ENCODE measurements around the gene MAN2A1.
A peak's percentile ranks its signal among the peaks of the same experiment; 100 is the strongest.
"Not testable (repeated sequence)": the region's sequence is repeated elsewhere in the genome, so short reads cannot be mapped to it uniquely, and the experiment has no call there.

Gene MAN2A1

DNA sequence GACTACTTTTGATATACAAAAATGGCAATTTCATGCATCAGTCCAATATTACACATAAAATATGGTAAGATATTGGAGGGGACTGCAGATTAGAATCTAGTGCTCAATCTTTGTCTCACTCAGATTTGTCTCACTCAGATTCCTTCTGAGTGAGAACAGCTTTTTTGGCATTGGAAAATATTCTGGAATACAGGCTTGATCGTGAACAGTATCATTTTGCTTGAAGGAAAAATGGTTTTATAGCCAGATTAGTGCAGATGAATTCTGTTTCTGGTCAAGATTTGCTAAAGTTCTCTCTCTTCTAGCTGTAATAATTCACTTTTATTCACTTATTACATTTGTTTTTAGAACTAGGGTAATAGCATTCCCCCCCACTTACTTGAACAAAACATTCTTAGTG lies 51.2 kb downstream of the MAN2A1 start:
- no peak overlapping the region for H3K4me3 Mint-ChIP-seq
- DNase-seq (ENCODE audit: low spot score in 2 of 2) (no peak), ATAC-seq (ENCODE audit: low read depth) (no peak)
- H3K36me3 Mint-ChIP-seq = peaks cover 32% of the 10 kb centered on the region
- H3K27me3 Mint-ChIP-seq = no peaks in the 10 kb centered on the region
- H3K27ac Mint-ChIP-seq = no peak overlapping the region
- peaks cover 2% of the 10 kb centered on the region for H3K9me3 Mint-ChIP-seq
- H3K4me1 Mint-ChIP-seq = peaks cover 28% of the 10 kb centered on the region

DNA sequence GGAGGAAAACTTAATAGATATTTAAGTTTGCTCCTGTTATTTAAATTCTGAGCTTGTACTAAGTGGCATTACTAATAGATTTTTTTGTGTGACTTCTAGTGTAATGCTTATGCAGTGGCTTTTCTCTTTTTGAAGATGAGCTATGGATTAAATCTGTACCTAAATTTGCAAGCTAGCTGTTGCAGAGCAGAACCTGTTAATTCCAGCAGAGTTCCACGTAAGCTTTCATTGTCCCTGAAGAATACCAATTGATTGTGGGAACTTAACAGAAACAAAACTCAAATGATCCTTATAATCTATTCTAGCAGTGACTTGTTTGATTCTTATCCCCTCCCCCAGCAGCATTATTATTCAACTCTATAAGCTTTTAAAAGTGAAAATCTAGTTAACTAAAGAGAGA lies 51.7 kb downstream of the MAN2A1 start:
- Mint-ChIP-seq H3K27me3 (no peaks in the 10 kb centered on the region), H3K4me3 (no peak overlapping the region), H3K4me1 (peaks cover 28% of the 10 kb centered on the region), H3K36me3 (peaks cover 33% of the 10 kb centered on the region), H3K9me3 (peaks cover 2% of the 10 kb centered on the region), H3K27ac (no peak overlapping the region)
- DNase-seq (ENCODE audit: low spot score in 2 of 2) = no peak
- ATAC-seq (ENCODE audit: low read depth) = no peak

DNA sequence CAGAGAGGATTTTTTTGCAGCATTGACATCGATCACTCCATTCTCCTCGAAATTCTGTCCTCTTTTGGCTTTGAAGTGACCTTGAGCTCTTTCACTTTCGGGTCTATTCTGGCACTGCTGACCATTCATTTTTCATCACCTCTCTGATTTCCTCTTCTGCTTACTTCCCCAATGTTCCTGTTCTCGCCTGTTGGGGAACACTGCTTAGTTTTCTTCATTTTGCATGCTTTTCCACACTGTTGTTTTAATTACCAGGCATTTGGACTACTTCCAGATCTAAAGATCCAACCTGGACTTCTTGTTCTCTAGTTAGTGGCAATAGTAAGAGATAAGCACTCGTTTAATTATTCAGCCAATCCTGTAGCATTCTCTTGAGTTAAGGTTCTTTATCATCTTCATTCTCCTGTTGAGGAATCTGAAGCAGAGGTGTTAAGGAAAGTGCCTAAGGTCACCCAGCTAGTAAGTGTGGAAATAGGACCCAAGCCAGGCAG lies 53.4 kb downstream of the MAN2A1 start:
- no peaks in the 10 kb centered on the region for H3K27me3 Mint-ChIP-seq
- no peak for ATAC-seq (ENCODE audit: low read depth)
- no peak overlapping the region for H3K4me3 Mint-ChIP-seq
- peaks cover 25% of the 10 kb centered on the region for H3K4me1 Mint-ChIP-seq
- peaks cover 31% of the 10 kb centered on the region for H3K36me3 Mint-ChIP-seq
- peaks cover 2% of the 10 kb centered on the region for H3K9me3 Mint-ChIP-seq
- H3K27ac Mint-ChIP-seq = peak overlapping the region; percentile 19
- DNase-seq (ENCODE audit: low spot score in 2 of 2) = no peak

DNA sequence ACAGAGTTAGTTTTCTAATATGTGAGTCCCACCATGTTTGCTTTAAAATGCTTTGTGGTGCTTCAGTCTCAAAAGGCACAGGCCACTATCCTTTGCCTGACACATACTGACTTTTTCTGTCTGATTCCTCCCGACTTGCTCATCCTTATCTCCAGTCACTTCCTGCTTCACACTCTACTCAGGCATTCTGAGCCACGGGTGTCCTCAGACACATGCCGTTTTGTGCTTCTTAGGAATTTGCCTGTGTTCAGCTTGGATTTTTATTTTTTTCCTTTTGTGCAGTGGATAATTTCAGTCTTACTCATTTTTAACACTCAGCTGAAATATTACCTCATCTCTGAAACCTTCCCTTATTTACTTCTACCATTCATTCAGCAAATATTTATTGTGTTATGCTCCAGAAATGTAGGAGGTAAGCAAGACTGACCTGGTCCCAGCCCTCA lies 54.1 kb downstream of the MAN2A1 start:
- DNase-seq (ENCODE audit: low spot score in 2 of 2) (no peak), ATAC-seq (ENCODE audit: low read depth) (no peak)
- peaks cover 2% of the 10 kb centered on the region for H3K9me3 Mint-ChIP-seq
- H3K36me3 Mint-ChIP-seq = peaks cover 31% of the 10 kb centered on the region
- H3K27me3 Mint-ChIP-seq = no peaks in the 10 kb centered on the region
- H3K4me3 Mint-ChIP-seq = no peak overlapping the region
- H3K4me1 Mint-ChIP-seq = peaks cover 30% of the 10 kb centered on the region
- peak overlapping the region; percentile 19 for H3K27ac Mint-ChIP-seq

DNA sequence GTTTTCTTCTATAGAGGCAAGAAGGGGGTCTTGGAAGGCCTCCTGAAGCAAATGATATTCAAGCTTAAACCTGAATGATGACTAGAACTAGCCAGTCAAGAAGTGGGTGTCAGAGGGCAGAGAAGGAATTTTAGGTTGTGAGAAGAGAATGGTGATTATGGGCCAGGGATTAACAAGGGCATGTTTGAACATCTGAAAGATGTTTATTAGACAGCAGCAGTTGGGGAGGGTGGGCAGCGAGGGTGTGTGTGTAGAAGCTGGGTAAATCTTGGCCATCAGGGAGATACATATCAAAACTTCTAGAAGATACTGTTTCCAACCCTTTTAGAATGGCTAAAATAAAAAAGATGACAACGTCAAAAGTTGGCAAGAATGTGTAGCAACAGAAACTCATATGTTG lies 54.5 kb downstream of the MAN2A1 start:
- no peak for ATAC-seq (ENCODE audit: low read depth)
- peak overlapping the region; percentile 19 for H3K27ac Mint-ChIP-seq
- H3K27me3 Mint-ChIP-seq = no peaks in the 10 kb centered on the region
- H3K9me3 Mint-ChIP-seq = peaks cover 2% of the 10 kb centered on the region
- no peak for DNase-seq (ENCODE audit: low spot score in 2 of 2)
- peaks cover 30% of the 10 kb centered on the region for H3K36me3 Mint-ChIP-seq
- no peak overlapping the region for H3K4me3 Mint-ChIP-seq
- H3K4me1 Mint-ChIP-seq = peaks cover 29% of the 10 kb centered on the region

DNA sequence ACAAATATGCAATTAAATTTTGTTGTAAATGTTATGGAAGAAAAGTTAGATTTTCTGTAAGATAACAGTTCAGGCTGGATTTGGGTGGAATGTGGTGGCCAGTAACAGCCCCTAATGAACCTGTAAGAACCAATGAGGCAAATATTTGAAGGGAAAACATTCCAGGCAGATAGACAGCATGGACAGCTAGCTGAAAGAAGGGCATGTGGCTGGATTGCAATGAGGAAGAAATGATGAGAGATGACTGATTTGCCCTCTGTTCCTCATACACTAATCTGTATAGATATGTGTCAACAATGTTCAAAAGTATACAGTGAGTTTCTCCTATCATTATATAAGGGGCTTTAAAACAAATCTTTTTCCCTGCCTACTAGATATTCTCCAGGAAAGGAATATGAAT lies 58.8 kb downstream of the MAN2A1 start:
- Mint-ChIP-seq H3K27ac (peak overlapping the region; percentile 22), H3K4me3 (no peak overlapping the region), H3K27me3 (no peaks in the 10 kb centered on the region), H3K36me3 (peaks cover 23% of the 10 kb centered on the region), H3K4me1 (peaks cover 28% of the 10 kb centered on the region), H3K9me3 (peaks cover 2% of the 10 kb centered on the region)
- DNase-seq (ENCODE audit: low spot score in 2 of 2) (no peak), ATAC-seq (ENCODE audit: low read depth) (no peak)

DNA sequence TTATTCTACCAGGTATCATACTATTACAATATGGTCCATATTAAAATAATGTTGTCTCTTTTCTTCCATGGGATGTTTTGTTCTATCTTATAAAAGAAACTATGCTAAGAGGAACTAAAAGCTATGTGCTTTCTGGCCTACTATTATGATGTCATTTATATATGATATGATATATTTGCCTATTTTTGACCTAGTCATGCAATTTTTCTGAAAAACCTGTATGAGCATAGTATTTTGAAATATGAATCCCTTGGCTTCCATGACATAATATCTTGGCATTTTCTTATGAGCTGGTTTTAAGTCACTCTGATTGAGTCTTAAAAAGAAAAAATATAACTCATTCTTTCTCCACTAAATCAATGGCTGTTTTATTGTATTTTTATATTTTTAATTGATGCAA lies 60.7 kb downstream of the MAN2A1 start:
- peaks cover 23% of the 10 kb centered on the region for H3K4me1 Mint-ChIP-seq
- no peak for ATAC-seq (ENCODE audit: low read depth)
- H3K36me3 Mint-ChIP-seq = peaks cover 14% of the 10 kb centered on the region
- H3K4me3 Mint-ChIP-seq = no peak overlapping the region
- H3K9me3 Mint-ChIP-seq = no peaks in the 10 kb centered on the region
- H3K27me3 Mint-ChIP-seq = no peaks in the 10 kb centered on the region
- H3K27ac Mint-ChIP-seq = peak overlapping the region; percentile 12
- DNase-seq (ENCODE audit: low spot score in 2 of 2) = no peak

DNA sequence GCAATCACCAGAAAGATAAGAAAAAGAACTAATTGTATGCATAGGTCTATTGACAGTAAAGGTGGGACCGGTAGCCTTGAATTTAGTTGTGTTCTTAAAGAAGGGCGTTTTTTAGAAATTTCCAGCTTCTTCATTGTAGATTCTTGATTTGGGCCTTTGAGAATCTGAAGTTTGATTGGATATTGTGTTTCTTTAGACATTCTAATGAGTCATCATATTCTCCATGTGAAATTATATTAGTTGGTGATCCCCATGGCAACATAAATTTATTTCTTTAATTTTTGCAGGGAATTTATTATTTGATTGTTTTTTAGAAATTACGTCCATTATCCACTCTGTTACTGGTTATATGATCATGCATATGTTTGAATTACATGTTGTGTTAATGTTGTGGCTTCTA lies 63.6 kb downstream of the MAN2A1 start:
- H3K4me1 Mint-ChIP-seq = peaks cover 25% of the 10 kb centered on the region

DNA sequence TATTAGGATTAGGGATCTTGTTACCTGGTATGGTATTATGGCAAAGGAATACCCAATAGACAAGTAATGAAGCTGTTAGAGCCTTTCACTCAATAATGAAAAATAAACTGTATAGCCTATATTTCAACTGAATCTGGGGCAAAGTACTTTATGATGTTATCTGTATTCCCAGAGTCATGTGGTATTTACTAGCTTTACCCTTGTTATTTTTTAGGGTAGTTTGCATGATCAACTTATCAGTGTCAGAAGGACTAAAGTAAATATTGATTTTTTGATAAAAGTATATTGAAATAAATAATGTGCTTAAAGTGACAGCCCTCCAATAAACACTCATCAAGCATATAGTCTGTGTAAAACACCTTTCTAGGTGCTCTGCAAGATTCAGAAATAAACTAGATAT lies 64.6 kb downstream of the MAN2A1 start:
- DNase-seq (ENCODE audit: low spot score in 2 of 2) = no peak
- Mint-ChIP-seq H3K27me3 (no peaks in the 10 kb centered on the region), H3K4me3 (no peak overlapping the region), H3K9me3 (no peaks in the 10 kb centered on the region), H3K27ac (no peak overlapping the region), H3K36me3 (peaks cover 35% of the 10 kb centered on the region), H3K4me1 (peaks cover 20% of the 10 kb centered on the region)
- ATAC-seq (ENCODE audit: low read depth) = no peak

More for the DNA sequence above, 63.6 kb downstream of the MAN2A1 start:
- H3K4me3 Mint-ChIP-seq = no peak overlapping the region
- ATAC-seq (ENCODE audit: low read depth) = no peak
- H3K27ac Mint-ChIP-seq = no peak overlapping the region
- H3K36me3 Mint-ChIP-seq = peaks cover 31% of the 10 kb centered on the region
- no peaks in the 10 kb centered on the region for H3K9me3 Mint-ChIP-seq
- no peak for DNase-seq (ENCODE audit: low spot score in 2 of 2)
- H3K27me3 Mint-ChIP-seq = no peaks in the 10 kb centered on the region

DNA sequence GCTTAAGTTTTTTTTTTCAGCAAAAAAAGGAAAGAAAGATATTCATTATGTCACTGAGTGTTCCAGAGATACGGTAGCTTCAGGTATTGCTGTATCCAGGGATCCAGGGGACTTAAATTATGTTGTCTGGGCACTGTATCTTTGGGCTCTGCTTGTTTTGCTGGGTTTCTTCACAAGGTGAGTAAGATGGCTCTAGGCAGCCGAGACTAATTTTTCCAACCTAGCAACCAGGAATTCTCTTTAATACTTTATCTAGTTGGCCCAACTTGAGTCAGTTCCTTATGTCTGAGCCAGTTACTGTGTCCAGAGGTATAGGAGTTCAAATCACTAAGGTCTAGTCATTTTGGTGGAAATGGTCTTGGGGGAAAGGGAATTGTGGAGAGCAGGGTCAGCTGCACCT lies 66.0 kb downstream of the MAN2A1 start:
- DNase-seq (ENCODE audit: low spot score in 2 of 2) (no peak), ATAC-seq (ENCODE audit: low read depth) (no peak)
- Mint-ChIP-seq H3K4me1 (peaks cover 19% of the 10 kb centered on the region), H3K4me3 (no peak overlapping the region), H3K9me3 (peaks cover 6% of the 10 kb centered on the region), H3K36me3 (peaks cover 48% of the 10 kb centered on the region), H3K27ac (no peak overlapping the region), H3K27me3 (no peaks in the 10 kb centered on the region)

DNA sequence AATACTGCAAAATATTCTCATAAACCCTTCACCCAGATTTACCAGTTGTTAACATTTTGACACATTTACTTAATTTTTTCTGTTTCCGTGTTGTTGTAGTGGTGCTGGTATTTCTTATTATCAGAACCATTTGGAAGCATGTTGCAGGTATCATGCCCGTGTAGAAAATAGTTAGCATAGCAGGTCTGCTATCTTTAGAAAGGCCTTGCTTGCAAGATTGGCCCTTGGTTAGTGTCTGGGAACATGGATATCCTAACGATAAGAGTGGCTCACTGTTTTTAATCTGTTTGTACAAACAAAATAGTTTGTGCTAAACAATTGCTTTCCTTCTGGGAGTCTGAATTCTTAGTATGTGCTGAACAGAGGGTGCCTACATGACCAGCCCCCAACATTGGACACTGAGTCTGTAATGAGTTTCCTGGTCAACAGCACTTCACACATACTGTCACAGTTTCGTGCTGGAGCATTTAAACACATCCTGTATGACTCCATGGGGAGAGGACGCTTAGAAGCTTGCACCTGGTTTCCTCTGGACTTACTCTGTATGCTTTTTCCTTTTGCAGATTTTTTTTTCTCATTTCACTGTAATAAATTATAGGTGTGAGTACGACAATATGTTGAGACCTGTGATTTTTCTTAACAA lies 66.9 kb downstream of the MAN2A1 start:
- Mint-ChIP-seq H3K4me1 (peaks cover 14% of the 10 kb centered on the region), H3K36me3 (peaks cover 47% of the 10 kb centered on the region), H3K27me3 (no peaks in the 10 kb centered on the region), H3K4me3 (no peak overlapping the region), H3K27ac (no peak overlapping the region), H3K9me3 (peaks cover 6% of the 10 kb centered on the region)
- DNase-seq (ENCODE audit: low spot score in 2 of 2) (no peak), ATAC-seq (ENCODE audit: low read depth) (no peak)

DNA sequence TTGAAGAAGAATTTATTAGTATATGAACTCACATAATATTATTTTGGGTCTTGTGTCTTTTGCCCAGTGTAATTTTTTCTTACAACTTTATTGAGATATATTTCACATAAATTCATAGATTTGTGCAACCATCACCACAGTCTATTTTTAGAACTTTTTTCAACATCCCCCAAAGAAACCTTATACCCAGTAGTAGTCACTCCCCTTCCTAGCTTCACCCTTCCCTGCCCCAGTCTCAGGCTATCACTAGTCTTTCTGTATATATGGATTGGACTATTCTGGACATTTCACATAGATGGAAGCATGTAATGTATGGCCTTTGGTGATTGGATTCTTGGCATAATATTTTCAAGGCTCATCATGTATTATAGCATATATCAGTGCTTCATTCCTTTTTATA lies 67.8 kb downstream of the MAN2A1 start:
- H3K4me1 Mint-ChIP-seq = peaks cover 11% of the 10 kb centered on the region
- DNase-seq (ENCODE audit: low spot score in 2 of 2) (no peak), ATAC-seq (ENCODE audit: low read depth) (no peak)
- H3K4me3 Mint-ChIP-seq = no peak overlapping the region
- no peaks in the 10 kb centered on the region for H3K27me3 Mint-ChIP-seq
- peaks cover 43% of the 10 kb centered on the region for H3K36me3 Mint-ChIP-seq
- H3K27ac Mint-ChIP-seq = no peak overlapping the region
- peaks cover 6% of the 10 kb centered on the region for H3K9me3 Mint-ChIP-seq

DNA sequence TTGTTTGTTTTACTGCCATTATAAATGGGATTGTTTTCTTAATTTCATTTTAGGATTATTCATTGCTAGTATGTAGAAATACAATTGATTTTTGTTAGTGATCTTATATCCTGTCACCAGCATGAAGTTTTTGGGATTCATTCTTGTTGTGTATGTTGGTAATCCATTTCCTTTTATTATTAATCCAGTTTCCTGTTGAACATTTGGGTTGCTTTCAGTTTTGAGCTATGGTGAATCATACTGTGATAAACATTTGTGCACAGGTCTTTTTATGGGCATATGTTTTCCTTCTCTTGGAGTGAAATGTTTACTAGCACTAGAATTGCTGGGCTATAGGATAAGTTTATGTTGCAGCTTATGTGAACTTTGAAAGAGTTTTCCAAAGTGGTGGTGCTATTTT lies 69.6 kb downstream of the MAN2A1 start:
- Mint-ChIP-seq H3K4me1 (peaks cover 10% of the 10 kb centered on the region), H3K27ac (no peak overlapping the region)
- no peak for ATAC-seq (ENCODE audit: low read depth)

DNA sequence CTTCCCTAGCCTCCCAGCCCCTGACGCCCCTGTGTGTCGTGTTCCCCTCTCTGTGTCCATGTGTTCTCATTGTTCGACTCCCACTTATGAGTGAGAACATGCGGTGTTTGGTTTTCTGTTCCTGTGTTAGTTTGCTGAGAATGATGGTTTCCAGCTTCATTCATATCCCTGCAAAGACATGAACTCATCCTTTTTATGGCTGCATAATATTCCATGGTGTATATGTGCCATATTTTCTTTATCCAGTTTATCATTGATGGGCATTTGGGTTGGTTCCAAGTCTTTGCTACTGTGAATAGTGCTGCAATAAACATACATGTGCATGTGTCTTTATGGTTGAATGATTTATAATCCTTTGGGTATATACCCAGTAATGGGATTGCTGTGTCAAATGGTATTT lies 70.4 kb downstream of the MAN2A1 start:
- H3K27me3 Mint-ChIP-seq; DNase-seq (ENCODE audit: low spot score in 2 of 2); H3K27ac Mint-ChIP-seq; ATAC-seq (ENCODE audit: low read depth); H3K4me3 Mint-ChIP-seq; H3K9me3 Mint-ChIP-seq: not testable (repeated sequence)
- Mint-ChIP-seq H3K36me3 (peaks cover 53% of the 10 kb centered on the region), H3K4me1 (peaks cover 11% of the 10 kb centered on the region)

More for the DNA sequence above, 69.6 kb downstream of the MAN2A1 start:
- no peak for DNase-seq (ENCODE audit: low spot score in 2 of 2)
- H3K27me3 Mint-ChIP-seq = no peaks in the 10 kb centered on the region
- H3K4me3 Mint-ChIP-seq = no peak overlapping the region
- H3K36me3 Mint-ChIP-seq = peaks cover 50% of the 10 kb centered on the region
- H3K9me3 Mint-ChIP-seq = peaks cover 6% of the 10 kb centered on the region

DNA sequence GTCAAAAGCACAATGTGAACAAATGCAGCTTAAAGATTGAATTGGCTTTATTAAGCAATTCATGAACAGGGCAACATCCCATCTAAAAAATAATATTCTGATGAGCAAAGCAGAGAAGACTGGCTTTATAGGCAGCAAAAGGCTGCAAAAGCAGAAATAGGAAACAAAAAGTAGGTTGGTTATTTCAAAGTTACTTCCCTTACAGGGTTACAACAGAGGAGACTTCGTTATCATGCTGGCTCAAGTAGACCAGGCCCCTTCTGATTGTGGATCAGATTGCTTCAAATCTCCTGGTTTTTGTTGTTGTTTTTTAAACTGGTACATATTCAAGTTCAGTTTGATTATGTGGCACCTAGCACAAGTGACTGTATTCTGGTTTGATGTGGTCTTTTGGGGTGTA lies 73.1 kb downstream of the MAN2A1 start:
- Mint-ChIP-seq H3K27ac (peak overlapping the region; percentile 31), H3K9me3 (peaks cover 6% of the 10 kb centered on the region), H3K4me1 (peaks cover 12% of the 10 kb centered on the region), H3K4me3 (no peak overlapping the region), H3K27me3 (no peaks in the 10 kb centered on the region), H3K36me3 (peaks cover 40% of the 10 kb centered on the region)
- DNase-seq (ENCODE audit: low spot score in 2 of 2) (no peak), ATAC-seq (ENCODE audit: low read depth) (no peak)

Measured in memory B cell (primary cell).